ENCODE data around the gene YES1.

The YES1 gene

GRCh38 chr18:744832-745597, 67.0 kb downstream of the YES1 start:
- in situ Hi-C loops (cut with HindIII; ENCODE audit: low pct_ligation_motif_present, low sequenced_read_pairs), result loop anchor here (25.0 kb wide), 1 partner anchor 92 kb away; no protein-coding TSS in a partner anchor

DNA sequence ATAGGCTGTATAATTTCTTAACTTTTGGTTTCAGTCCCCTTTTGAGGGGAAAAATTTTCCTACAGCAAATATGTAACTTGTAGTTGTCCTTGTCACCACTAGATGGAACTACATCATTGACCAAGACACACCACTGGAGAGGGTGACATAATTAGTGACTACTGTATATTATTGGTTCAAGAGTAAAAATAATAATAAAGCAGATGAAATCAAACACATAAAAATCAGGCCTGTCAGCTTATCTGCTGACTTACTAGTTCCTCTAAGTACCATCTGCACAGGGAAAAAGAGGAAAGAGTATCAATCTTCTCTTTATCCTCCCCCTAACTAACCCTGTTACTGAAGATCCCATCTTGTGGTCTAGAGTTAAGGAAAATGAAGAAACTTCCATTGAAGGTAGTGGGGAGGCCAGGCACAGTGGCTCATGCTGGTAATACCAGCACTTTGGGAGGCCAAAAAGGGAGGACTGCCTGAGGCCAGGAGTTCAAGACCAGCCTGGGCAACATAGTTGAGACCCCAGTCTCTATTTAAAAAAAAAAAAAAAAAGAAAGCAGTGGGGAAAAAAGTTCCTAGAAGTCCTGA, 70.0 kb downstream of the YES1 start:
- peak; percentile 45 for TF ChIP-seq CTCF (IDR thresholded peaks at IDR 0.05; ENCODE audit: low read depth, low read length, missing control alignments)
- DNase-seq, result peak; percentile 11
- Histone ChIP-seq H3K27ac (no peak overlapping the region), H3K4me3 (ENCODE audit: low read depth, low read length) (no peak overlapping the region), H3K36me3 (replicated peaks) (peaks cover 23% of the 10 kb centered on the region), H3K27me3 (replicated peaks) (no peaks in the 10 kb centered on the region)
- in situ Hi-C loops (cut with HindIII; ENCODE audit: low pct_ligation_motif_present, low sequenced_read_pairs), result loop anchor here (25.0 kb wide), 1 partner anchor 95 kb away; no protein-coding TSS in a partner anchor

More at GRCh38 chr18:744832-745597, 67.0 kb downstream of the YES1 start:
- H3K27ac ChIP-seq, result no peak overlapping the region
- no peak overlapping the region for H3K4me3 ChIP-seq (ENCODE audit: low read depth, low read length)
- no peak for DNase-seq
- TF ChIP-seq CTCF (IDR thresholded peaks at IDR 0.05; ENCODE audit: low read depth, low read length, missing control alignments), result no peak
- peaks cover 17% of the 10 kb centered on the region for H3K36me3 ChIP-seq (replicated peaks)
- no peaks in the 10 kb centered on the region for H3K27me3 ChIP-seq (replicated peaks)

GRCh38 chr18:732371-732770, 79.7 kb downstream of the YES1 start:
- no peak overlapping the region for H3K27ac ChIP-seq
- no peak for TF ChIP-seq CTCF (IDR thresholded peaks at IDR 0.05; ENCODE audit: low read depth, low read length, missing control alignments)
- DNase-seq, result no peak
- H3K27me3 ChIP-seq (replicated peaks), result no peaks in the 10 kb centered on the region
- no peak overlapping the region for H3K4me3 ChIP-seq (ENCODE audit: low read depth, low read length)
- in situ Hi-C loops (cut with HindIII; ENCODE audit: low pct_ligation_motif_present, low sequenced_read_pairs), result loop anchor here (25.0 kb wide), 1 partner anchor 105 kb away; no protein-coding TSS in a partner anchor
- H3K36me3 ChIP-seq (replicated peaks), result peaks cover 6% of the 10 kb centered on the region

DNA sequence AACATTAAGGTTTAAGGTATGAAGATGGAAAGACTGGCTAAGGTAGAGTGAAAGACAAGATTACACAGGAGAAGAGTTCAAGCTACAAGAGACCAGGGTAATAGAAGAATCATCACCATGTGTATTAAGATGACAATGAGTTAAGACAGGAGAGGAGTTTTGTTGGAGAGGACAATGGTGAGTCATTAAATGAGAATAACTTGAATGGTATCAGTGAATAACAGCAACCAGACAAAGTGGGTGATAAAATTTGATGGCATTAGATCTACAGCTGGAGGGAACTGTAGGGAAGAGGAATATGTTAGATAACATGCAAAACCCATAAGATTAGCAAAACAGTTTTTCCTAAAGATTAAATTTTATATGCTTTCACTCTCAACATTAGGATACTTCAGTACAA, 80.9 kb downstream of the YES1 start:
- DNase-seq, result no peak
- Histone ChIP-seq H3K4me3 (ENCODE audit: low read depth, low read length) (no peak overlapping the region), H3K36me3 (replicated peaks) (peaks cover 5% of the 10 kb centered on the region), H3K27me3 (replicated peaks) (no peaks in the 10 kb centered on the region), H3K27ac (no peak overlapping the region)
- in situ Hi-C loops (cut with HindIII; ENCODE audit: low pct_ligation_motif_present, low sequenced_read_pairs), result loop anchor here (25.0 kb wide), 1 partner anchor 106 kb away; no protein-coding TSS in a partner anchor
- no peak for TF ChIP-seq CTCF (IDR thresholded peaks at IDR 0.05; ENCODE audit: low read depth, low read length, missing control alignments)

- Histone ChIP-seq H3K4me3 (ENCODE audit: low read depth, low read length) (no peak overlapping the region), H3K36me3 (replicated peaks) (peaks cover 2% of the 10 kb centered on the region), H3K27me3 (replicated peaks) (no peaks in the 10 kb centered on the region), H3K27ac (no peak overlapping the region)
- in situ Hi-C loops (cut with HindIII; ENCODE audit: low pct_ligation_motif_present, low sequenced_read_pairs), result loop anchor here (25.0 kb wide), 1 partner anchor 107 kb away; no protein-coding TSS in a partner anchor
- TF ChIP-seq CTCF (IDR thresholded peaks at IDR 0.05; ENCODE audit: low read depth, low read length, missing control alignments), result no peak
- DNase-seq, result no peak
These were observed 81.3 kb downstream of the YES1 start for GRCh38 chr18:730692-731091.

All from brain microvascular endothelial cell (primary cell).